ENCODE results near the gene PYURF.

The PYURF gene

DNA sequence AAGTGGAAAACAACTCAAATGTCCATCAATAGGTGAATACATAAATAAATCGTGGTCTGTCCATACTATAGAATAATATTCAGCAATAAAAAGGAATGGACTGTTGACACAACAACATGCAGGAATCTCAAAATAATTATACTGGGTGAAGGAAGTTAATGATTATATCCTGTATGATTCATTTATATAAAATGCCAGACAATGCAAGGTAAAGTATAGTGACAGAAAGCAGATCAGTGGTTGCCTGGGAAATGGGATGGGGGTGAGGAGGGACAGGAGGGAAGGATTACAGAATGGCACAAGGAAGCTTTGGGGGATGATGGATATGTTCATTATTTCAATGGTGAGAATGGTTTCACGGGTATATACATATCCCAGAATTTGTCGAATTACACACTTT lies 12.3 kb downstream of the PYURF start:
- H3K36me3 ChIP-seq (ENCODE audit: control insufficient read depth in 1 of 2, insufficient read depth in 2 of 2, low read length in 2 of 2), result no peaks in the 10 kb centered on the region
- no peaks in the 10 kb centered on the region for H3K4me1 ChIP-seq (ENCODE audit: control insufficient read depth in 1 of 2, insufficient read depth in 2 of 2, low read length in 2 of 2)
- H3K9ac ChIP-seq (ENCODE audit: low read depth in 1 of 2, low read length in 2 of 2), result no peak overlapping the region
- no peak overlapping the region for H3K4me3 ChIP-seq (ENCODE audit: low read depth in 1 of 2, low read length in 2 of 2)
- H3K27me3 ChIP-seq (ENCODE audit: control insufficient read depth in 1 of 2, insufficient read depth in 2 of 2, low read length in 2 of 2), result no peaks in the 10 kb centered on the region
- no peak overlapping the region for H3K27ac ChIP-seq (ENCODE audit: low read depth, low read length)
- H3K9me3 ChIP-seq (ENCODE audit: control insufficient read depth in 1 of 2, low read length in 2 of 2), result no peaks in the 10 kb centered on the region

DNA sequence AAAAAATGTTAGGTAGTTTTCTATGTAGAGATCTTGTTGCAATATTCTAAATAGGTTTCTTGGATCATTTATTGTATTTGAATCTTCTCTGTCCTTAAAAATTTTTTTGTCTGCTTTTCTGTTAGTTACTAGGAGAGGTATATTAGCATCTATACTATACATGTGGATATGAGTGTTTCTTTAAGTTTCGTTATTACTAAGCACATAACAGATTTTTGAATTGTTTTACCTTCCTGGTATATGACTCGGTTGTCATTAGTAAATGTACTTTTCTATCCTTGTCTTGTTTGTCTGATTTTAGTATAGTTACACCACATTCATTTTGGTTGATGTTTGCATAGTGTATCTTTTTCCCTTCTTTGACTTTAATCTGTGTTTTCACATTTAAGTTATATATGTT lies 20.2 kb downstream of the PYURF start:
- no peaks in the 10 kb centered on the region for H3K4me1 ChIP-seq (ENCODE audit: control insufficient read depth in 1 of 2, insufficient read depth in 2 of 2, low read length in 2 of 2)
- H3K27ac ChIP-seq (ENCODE audit: low read depth, low read length), result no peak overlapping the region
- H3K27me3 ChIP-seq (ENCODE audit: control insufficient read depth in 1 of 2, insufficient read depth in 2 of 2, low read length in 2 of 2), result no peaks in the 10 kb centered on the region
- no peak overlapping the region for H3K9ac ChIP-seq (ENCODE audit: low read depth in 1 of 2, low read length in 2 of 2)
- no peaks in the 10 kb centered on the region for H3K36me3 ChIP-seq (ENCODE audit: control insufficient read depth in 1 of 2, insufficient read depth in 2 of 2, low read length in 2 of 2)
- H3K9me3 ChIP-seq (ENCODE audit: control insufficient read depth in 1 of 2, low read length in 2 of 2), result no peaks in the 10 kb centered on the region
- no peak overlapping the region for H3K4me3 ChIP-seq (ENCODE audit: low read depth in 1 of 2, low read length in 2 of 2)

DNA sequence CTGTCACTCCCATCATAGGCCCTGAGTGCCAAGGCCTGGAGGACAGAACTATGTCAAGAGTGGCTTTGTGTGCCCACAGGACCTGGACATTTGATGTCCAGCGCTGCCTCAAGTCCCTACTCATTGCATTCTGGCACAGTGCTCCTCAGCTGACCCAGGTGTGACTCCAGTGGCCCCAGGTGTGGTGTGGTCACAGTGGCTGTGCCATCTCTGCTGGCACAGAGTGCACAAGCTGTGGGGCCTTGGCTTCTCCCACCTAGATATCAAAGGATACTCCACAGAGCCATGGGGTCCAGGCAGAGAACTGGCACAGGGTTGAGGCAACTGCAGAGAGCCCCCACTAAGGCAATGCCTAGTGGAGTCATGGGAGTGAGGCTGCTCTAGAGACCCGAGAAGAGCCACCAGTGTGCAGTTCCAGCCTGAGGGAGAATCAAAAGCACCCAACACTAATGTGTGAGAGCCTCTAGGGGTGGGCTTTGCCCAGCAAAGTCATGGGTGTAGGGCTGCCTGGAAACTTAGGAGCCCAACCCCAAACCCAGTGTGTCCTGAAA lies 25.6 kb downstream of the PYURF start:
- no peaks in the 10 kb centered on the region for H3K4me1 ChIP-seq (ENCODE audit: control insufficient read depth in 1 of 2, insufficient read depth in 2 of 2, low read length in 2 of 2)
- H3K9me3 ChIP-seq (ENCODE audit: control insufficient read depth in 1 of 2, low read length in 2 of 2), result no peaks in the 10 kb centered on the region
- H3K36me3 ChIP-seq (ENCODE audit: control insufficient read depth in 1 of 2, insufficient read depth in 2 of 2, low read length in 2 of 2), result peaks cover 0 to 3% of the 10 kb centered on the region in 2 donors
- no peak overlapping the region for H3K9ac ChIP-seq (ENCODE audit: low read depth in 1 of 2, low read length in 2 of 2)
- H3K27ac ChIP-seq (ENCODE audit: low read depth, low read length), result no peak overlapping the region
- H3K27me3 ChIP-seq (ENCODE audit: control insufficient read depth in 1 of 2, insufficient read depth in 2 of 2, low read length in 2 of 2), result no peaks in the 10 kb centered on the region
- H3K4me3 ChIP-seq (ENCODE audit: low read depth in 1 of 2, low read length in 2 of 2), result no peak overlapping the region

GRCh38 chr4:88489100-88489761 lies 34.3 kb downstream of the PYURF start:
- H3K4me1 ChIP-seq (ENCODE audit: control insufficient read depth in 1 of 2, insufficient read depth in 2 of 2, low read length in 2 of 2), result no peaks in the 10 kb centered on the region
- H3K9me3 ChIP-seq (ENCODE audit: control insufficient read depth in 1 of 2, low read length in 2 of 2), result no peaks in the 10 kb centered on the region
- H3K27me3 ChIP-seq (ENCODE audit: control insufficient read depth in 1 of 2, insufficient read depth in 2 of 2, low read length in 2 of 2), result no peaks in the 10 kb centered on the region
- H3K27ac ChIP-seq (ENCODE audit: low read depth, low read length), result no peak overlapping the region
- no peak overlapping the region for H3K9ac ChIP-seq (ENCODE audit: low read depth in 1 of 2, low read length in 2 of 2)
- peaks cover 0 to 4% of the 10 kb centered on the region in 2 donors for H3K36me3 ChIP-seq (ENCODE audit: control insufficient read depth in 1 of 2, insufficient read depth in 2 of 2, low read length in 2 of 2)
- no peak overlapping the region for H3K4me3 ChIP-seq (ENCODE audit: low read depth in 1 of 2, low read length in 2 of 2)

GRCh38 chr4:88481537-88481936 lies 42.0 kb downstream of the PYURF start:
- no peak overlapping the region for H3K27ac ChIP-seq (ENCODE audit: low read depth, low read length)
- H3K36me3 ChIP-seq (ENCODE audit: control insufficient read depth in 1 of 2, insufficient read depth in 2 of 2, low read length in 2 of 2), result no peaks in the 10 kb centered on the region
- no peaks in the 10 kb centered on the region for H3K27me3 ChIP-seq (ENCODE audit: control insufficient read depth in 1 of 2, insufficient read depth in 2 of 2, low read length in 2 of 2)
- H3K9me3 ChIP-seq (ENCODE audit: control insufficient read depth in 1 of 2, low read length in 2 of 2), result no peaks in the 10 kb centered on the region
- no peak overlapping the region for H3K4me3 ChIP-seq (ENCODE audit: low read depth in 1 of 2, low read length in 2 of 2)
- H3K4me1 ChIP-seq (ENCODE audit: control insufficient read depth in 1 of 2, insufficient read depth in 2 of 2, low read length in 2 of 2), result no peaks in the 10 kb centered on the region
- H3K9ac ChIP-seq (ENCODE audit: low read depth in 1 of 2, low read length in 2 of 2), result no peak overlapping the region

DNA sequence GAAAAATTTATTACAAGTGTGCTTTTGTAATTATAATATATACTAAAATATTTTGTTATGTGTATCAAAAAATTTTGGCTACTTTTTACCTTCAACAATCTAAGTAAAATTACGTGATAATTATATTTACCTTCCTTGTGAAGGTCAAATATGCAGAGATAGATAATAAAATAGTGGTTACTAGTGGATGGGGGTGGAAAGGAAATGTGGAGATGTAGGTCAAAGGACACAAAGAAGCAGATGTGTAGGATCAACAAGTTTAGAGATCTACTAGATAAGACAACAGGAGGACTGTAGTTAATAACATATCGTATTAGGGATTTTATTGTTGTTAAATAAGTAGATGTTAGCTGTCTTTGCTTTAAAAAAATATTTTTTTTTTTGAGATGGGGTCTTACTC lies 45.3 kb downstream of the PYURF start:
- H3K36me3 ChIP-seq (ENCODE audit: control insufficient read depth in 1 of 2, insufficient read depth in 2 of 2, low read length in 2 of 2), result no peaks in the 10 kb centered on the region
- H3K9me3 ChIP-seq (ENCODE audit: control insufficient read depth in 1 of 2, low read length in 2 of 2), result no peaks in the 10 kb centered on the region
- no peak overlapping the region for H3K27ac ChIP-seq (ENCODE audit: low read depth, low read length)
- H3K9ac ChIP-seq (ENCODE audit: low read depth in 1 of 2, low read length in 2 of 2), result no peak overlapping the region
- no peaks in the 10 kb centered on the region for H3K27me3 ChIP-seq (ENCODE audit: control insufficient read depth in 1 of 2, insufficient read depth in 2 of 2, low read length in 2 of 2)
- no peaks in the 10 kb centered on the region for H3K4me1 ChIP-seq (ENCODE audit: control insufficient read depth in 1 of 2, insufficient read depth in 2 of 2, low read length in 2 of 2)
- no peak overlapping the region for H3K4me3 ChIP-seq (ENCODE audit: low read depth in 1 of 2, low read length in 2 of 2)

GRCh38 chr4:88477229-88477860 lies 46.2 kb downstream of the PYURF start:
- Histone ChIP-seq H3K27me3 (ENCODE audit: control insufficient read depth in 1 of 2, insufficient read depth in 2 of 2, low read length in 2 of 2) (no peaks in the 10 kb centered on the region), H3K36me3 (ENCODE audit: control insufficient read depth in 1 of 2, insufficient read depth in 2 of 2, low read length in 2 of 2) (no peaks in the 10 kb centered on the region), H3K9me3 (ENCODE audit: control insufficient read depth in 1 of 2, low read length in 2 of 2) (no peaks in the 10 kb centered on the region), H3K4me3 (ENCODE audit: low read depth in 1 of 2, low read length in 2 of 2) (no peak overlapping the region), H3K27ac (ENCODE audit: low read depth, low read length) (no peak overlapping the region), H3K4me1 (ENCODE audit: control insufficient read depth in 1 of 2, insufficient read depth in 2 of 2, low read length in 2 of 2) (no peaks in the 10 kb centered on the region), H3K9ac (ENCODE audit: low read depth in 1 of 2, low read length in 2 of 2) (no peak overlapping the region)

All from duodenal mucosa (tissue), 2 donors.